Measurements from ENCODE around the gene DCUN1D3. TPM values are rescaled to one million over a fixed set of nuclear protein-coding genes. Genes with fewer than 3 reads are reported as not detected.
"Not testable (repeated sequence)": the region's sequence is repeated elsewhere in the genome, so short reads cannot be mapped to it uniquely, and the experiment has no call there.

DCUN1D3 gene
- total RNA-seq, 3 donors from 2014 or later: 10.0 to 21.5 (median 12.2) TPM

GRCh38 chr16:20866801-20867200, 33.4 kb downstream of the DCUN1D3 start:
- H3K36me3 ChIP-seq (ENCODE audit: low read depth): no peaks in the 10 kb centered on the region
- no peaks in the 10 kb centered on the region for H3K9me3 ChIP-seq
- peaks cover 21% of the 10 kb centered on the region for H3K4me1 ChIP-seq (ENCODE audit: low read depth)
- intact Hi-C loops (cut with DNase I, micrococcal nuclease): no loop called here
- TF ChIP-seq, protein P1, sequence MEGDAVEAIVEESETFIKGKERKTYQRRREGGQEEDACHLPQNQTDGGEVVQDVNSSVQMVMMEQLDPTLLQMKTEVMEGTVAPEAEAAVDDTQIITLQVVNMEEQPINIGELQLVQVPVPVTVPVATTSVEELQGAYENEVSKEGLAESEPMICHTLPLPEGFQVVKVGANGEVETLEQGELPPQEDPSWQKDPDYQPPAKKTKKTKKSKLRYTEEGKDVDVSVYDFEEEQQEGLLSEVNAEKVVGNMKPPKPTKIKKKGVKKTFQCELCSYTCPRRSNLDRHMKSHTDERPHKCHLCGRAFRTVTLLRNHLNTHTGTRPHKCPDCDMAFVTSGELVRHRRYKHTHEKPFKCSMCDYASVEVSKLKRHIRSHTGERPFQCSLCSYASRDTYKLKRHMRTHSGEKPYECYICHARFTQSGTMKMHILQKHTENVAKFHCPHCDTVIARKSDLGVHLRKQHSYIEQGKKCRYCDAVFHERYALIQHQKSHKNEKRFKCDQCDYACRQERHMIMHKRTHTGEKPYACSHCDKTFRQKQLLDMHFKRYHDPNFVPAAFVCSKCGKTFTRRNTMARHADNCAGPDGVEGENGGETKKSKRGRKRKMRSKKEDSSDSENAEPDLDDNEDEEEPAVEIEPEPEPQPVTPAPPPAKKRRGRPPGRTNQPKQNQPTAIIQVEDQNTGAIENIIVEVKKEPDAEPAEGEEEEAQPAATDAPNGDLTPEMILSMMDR (IDR thresholded peaks at IDR 0.05): no peak
- ATAC-seq: no peak
- no peak overlapping the region for H3K4me3 ChIP-seq
- no peak for DNase-seq

GRCh38 chr16:20866145-20866772, 33.9 kb downstream of the DCUN1D3 start:
- DNase-seq (peak in 1 of 3 donors; percentile 55), ATAC-seq (peak; percentile 63)
- H3K36me3 ChIP-seq (ENCODE audit: low read depth): no peaks in the 10 kb centered on the region
- peaks cover 21% of the 10 kb centered on the region for H3K4me1 ChIP-seq (ENCODE audit: low read depth)
- intact Hi-C loops (cut with DNase I, micrococcal nuclease): no loop called here
- H3K4me3 ChIP-seq: no peak overlapping the region
- TF ChIP-seq, protein P1 (IDR thresholded peaks at IDR 0.05): no peak
- H3K9me3 ChIP-seq: no peaks in the 10 kb centered on the region

DNA sequence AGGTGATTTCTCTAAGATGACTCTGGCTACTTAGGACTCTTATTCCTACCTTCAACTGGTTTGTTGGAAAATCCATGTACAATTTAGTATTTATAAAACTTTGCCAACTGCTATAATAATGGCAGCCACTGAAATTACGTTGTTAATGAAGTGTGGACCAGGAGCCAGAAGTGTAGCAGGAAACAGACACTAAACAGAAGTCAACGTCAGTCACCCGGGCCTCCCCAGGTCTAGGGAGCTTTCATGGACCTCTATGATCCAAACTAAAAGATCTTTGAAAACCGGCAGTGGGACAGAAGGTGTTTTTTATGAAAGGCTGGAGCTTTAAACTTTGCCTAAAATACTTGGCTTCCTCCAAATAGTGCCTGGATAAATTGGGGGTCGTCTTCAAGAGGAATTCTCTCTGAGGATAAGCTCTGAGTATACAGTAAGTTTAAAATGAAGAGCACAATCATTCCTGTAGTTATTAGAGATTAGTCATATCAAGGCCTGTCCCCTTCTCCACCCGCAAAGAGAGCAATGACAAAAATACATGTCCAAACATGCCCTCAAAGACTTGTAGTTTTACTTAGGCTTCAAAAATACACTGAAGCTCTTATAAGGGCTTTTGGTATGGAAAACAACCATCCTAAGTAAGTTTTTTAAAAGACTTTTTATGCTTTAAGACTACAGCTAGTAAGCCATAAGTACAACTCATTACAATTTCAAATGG, 34.6 kb downstream of the DCUN1D3 start:
- no peak for DNase-seq
- no peak overlapping the region for H3K4me3 ChIP-seq
- TF ChIP-seq, protein P1 (IDR thresholded peaks at IDR 0.05): no peak
- no peaks in the 10 kb centered on the region for H3K36me3 ChIP-seq (ENCODE audit: low read depth)
- no peaks in the 10 kb centered on the region for H3K9me3 ChIP-seq
- intact Hi-C loops (cut with DNase I, micrococcal nuclease): no loop called here
- no peak for ATAC-seq
- H3K4me1 ChIP-seq (ENCODE audit: low read depth): peaks cover 21% of the 10 kb centered on the region

- DNase-seq; intact Hi-C loops (cut with DNase I, micrococcal nuclease); H3K36me3 ChIP-seq (ENCODE audit: low read depth); H3K4me3 ChIP-seq; ATAC-seq; H3K9me3 ChIP-seq: not testable (repeated sequence)
- H3K4me1 ChIP-seq (ENCODE audit: low read depth): peaks cover 14% of the 10 kb centered on the region
These were observed 35.8 kb downstream of the DCUN1D3 start for GRCh38 chr16:20864376-20864775.

DNA sequence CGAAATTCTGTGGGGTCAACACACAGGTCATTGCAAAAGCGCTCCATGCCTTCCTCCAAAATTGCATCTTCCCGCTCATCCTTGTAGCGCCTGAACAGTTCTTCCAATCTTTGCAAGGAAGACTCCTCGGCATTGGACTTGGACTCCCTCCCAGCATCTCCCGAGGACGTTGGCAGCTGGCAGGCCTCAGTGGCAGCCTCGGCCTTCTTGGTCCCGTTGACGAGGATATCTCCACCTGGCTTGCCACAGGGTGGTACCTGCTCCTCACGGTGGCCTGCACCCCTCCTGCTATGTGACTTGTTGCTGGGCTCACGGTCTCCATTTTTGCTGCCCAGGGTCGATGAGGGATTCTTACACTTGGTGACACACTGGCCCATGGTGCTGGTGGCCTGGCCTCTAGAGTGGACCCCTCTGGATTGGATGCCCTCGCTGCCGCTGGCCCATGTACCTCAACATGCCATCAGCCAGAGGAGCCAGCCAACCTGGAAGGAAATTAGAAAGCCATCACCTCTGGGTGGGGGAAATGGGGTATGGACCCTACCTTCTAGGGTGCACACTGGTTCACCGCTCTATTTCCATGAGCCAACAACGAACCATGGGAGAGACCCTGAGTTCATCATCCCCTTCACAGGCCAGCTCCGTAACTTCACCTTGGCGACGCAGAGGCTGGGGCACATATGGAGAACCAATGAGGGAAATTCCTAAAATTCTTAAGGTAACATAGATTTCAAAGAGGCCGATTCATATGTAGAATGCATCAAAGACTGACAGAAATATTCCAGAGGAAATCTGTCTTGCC, 37.8 kb downstream of the DCUN1D3 start:
- no peaks in the 10 kb centered on the region for H3K36me3 ChIP-seq (ENCODE audit: low read depth)
- intact Hi-C loops (cut with DNase I, micrococcal nuclease): no loop called here
- no peak for DNase-seq
- no peak overlapping the region for H3K4me3 ChIP-seq
- H3K4me1 ChIP-seq (ENCODE audit: low read depth): peaks cover 3% of the 10 kb centered on the region
- TF ChIP-seq, protein P1 (IDR thresholded peaks at IDR 0.05): no peak
- H3K9me3 ChIP-seq: no peaks in the 10 kb centered on the region
- no peak for ATAC-seq

DNA sequence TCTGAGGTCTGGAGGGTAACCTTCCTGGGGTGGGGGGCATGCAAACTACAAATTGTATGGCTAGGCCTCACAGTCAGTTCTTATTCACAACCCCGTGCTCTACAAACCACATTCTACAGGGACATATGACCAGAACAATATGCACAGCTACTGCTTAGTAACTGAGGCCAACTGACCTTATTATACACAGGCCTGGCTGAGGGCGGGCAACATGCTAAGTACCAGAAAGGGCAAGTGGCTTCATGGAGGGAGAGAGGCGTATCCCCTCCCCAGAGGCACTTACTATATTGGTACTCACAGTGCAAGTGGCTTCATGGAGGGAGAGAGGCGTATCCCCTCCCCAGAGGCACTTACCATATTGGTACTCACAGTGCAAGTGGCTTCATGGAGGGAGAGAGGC, 39.2 kb downstream of the DCUN1D3 start:
- intact Hi-C loops (cut with DNase I, micrococcal nuclease); ATAC-seq; H3K4me1 ChIP-seq (ENCODE audit: low read depth); H3K36me3 ChIP-seq (ENCODE audit: low read depth); DNase-seq; H3K4me3 ChIP-seq; H3K9me3 ChIP-seq: not testable (repeated sequence)

Measured in mucosa of descending colon (tissue), 3 donors.